SK-N-SH treated with all-trans-retinoic acid at 6 μM for 48 hours (cell line): Measurements from ENCODE around the gene ASCC3.

Source experiments
- OSR1 ChIP-seq: fragments of 250-450 bp; sonication (Bioruptor Pico); IDR thresholded peaks from 2 replicates; pipeline ENCODE4 v1.8.0; 2022; ENCODE audit warnings: moderate library complexity, mild to moderate bottlenecking, inconsistent platforms
- TCF4 ChIP-seq: fragments of 250-450 bp; sonication (Bioruptor Pico); IDR thresholded peaks from 2 replicates; pipeline ENCODE4 v1.8.0; 2021; ENCODE audit warnings: mild to moderate bottlenecking, moderate library complexity, borderline replicate concordance
- TF ChIP-seq, protein P1 (sequence below): fragments of 250-450 bp; sonication (Bioruptor Pico); IDR thresholded peaks from 2 replicates; pipeline ENCODE4 v1.8.0; 2020; ENCODE audit warnings: mild to moderate bottlenecking, moderate library complexity, borderline replicate concordance
- TF ChIP-seq, protein P2 (sequence below): fragments of 250-450 bp; sonication (Bioruptor Pico); IDR thresholded peaks from 2 replicates; pipeline ENCODE4 v1.5.1; 2021; ENCODE audit warnings: mild to moderate bottlenecking, moderate library complexity

DNA sequence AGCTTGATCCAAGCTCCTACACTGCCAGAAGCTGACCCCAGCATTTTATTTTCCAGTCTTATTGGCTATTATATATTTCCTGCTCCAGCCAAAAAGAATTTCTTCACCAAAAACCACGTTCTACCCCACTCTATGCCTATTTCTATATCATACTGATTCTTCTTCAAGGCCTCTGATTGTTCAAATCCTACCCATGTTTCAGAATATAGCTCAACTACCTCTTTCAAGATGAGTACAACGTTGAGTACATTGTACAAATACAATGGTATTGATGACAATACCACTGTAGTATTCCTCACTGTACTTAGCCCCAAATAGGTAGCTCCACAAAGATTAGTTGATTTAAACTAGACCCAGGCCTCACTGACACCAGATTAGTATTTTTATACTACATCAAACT is 31.0 kb downstream of the ASCC3 start:
- no peak for TF ChIP-seq OSR1 (CRISPR knock-in tag)
- TF ChIP-seq, protein P1, sequence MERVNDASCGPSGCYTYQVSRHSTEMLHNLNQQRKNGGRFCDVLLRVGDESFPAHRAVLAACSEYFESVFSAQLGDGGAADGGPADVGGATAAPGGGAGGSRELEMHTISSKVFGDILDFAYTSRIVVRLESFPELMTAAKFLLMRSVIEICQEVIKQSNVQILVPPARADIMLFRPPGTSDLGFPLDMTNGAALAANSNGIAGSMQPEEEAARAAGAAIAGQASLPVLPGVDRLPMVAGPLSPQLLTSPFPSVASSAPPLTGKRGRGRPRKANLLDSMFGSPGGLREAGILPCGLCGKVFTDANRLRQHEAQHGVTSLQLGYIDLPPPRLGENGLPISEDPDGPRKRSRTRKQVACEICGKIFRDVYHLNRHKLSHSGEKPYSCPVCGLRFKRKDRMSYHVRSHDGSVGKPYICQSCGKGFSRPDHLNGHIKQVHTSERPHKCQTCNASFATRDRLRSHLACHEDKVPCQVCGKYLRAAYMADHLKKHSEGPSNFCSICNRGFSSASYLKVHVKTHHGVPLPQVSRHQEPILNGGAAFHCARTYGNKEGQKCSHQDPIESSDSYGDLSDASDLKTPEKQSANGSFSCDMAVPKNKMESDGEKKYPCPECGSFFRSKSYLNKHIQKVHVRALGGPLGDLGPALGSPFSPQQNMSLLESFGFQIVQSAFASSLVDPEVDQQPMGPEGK = no peak
- TF ChIP-seq, protein P2, sequence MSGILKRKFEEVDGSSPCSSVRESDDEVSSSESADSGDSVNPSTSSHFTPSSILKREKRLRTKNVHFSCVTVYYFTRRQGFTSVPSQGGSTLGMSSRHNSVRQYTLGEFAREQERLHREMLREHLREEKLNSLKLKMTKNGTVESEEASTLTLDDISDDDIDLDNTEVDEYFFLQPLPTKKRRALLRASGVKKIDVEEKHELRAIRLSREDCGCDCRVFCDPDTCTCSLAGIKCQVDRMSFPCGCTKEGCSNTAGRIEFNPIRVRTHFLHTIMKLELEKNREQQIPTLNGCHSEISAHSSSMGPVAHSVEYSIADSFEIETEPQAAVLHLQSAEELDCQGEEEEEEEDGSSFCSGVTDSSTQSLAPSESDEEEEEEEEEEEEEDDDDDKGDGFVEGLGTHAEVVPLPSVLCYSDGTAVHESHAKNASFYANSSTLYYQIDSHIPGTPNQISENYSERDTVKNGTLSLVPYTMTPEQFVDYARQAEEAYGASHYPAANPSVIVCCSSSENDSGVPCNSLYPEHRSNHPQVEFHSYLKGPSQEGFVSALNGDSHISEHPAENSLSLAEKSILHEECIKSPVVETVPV = no peak
- TF ChIP-seq TCF4 (CRISPR knock-in tag) = no peak
